GM21529 (cell line): ENCODE measurements around the gene TRMT44.

Experiments used
- ATAC-seq: cut with Tn5 transposase; IDR thresholded peaks from one replicate; pipeline ENCODE4 v1.9.1; 2021; ENCODE audit not compliant: unreplicated experiment

TRMT44 gene

DNA sequence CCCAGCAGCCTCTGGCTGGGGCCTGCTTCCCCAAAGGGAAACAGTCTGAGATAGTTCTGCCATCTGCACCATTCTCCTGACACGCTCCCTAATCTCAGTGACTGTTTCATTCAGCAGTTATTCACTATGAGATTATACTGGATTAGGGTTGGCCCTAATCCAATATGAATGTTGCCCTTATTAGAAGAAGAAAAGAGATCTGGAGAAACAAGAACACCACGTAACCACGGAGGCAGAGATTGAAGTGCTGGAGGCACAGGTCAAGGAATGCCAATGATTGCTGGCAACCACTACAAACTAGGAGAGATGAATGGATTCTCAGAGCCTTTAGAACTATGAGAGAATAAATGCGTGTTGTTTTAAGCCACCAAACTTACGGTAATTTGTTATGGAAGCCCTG, 7.4 kb upstream of the TRMT44 start:
- ATAC-seq = no peak

DNA sequence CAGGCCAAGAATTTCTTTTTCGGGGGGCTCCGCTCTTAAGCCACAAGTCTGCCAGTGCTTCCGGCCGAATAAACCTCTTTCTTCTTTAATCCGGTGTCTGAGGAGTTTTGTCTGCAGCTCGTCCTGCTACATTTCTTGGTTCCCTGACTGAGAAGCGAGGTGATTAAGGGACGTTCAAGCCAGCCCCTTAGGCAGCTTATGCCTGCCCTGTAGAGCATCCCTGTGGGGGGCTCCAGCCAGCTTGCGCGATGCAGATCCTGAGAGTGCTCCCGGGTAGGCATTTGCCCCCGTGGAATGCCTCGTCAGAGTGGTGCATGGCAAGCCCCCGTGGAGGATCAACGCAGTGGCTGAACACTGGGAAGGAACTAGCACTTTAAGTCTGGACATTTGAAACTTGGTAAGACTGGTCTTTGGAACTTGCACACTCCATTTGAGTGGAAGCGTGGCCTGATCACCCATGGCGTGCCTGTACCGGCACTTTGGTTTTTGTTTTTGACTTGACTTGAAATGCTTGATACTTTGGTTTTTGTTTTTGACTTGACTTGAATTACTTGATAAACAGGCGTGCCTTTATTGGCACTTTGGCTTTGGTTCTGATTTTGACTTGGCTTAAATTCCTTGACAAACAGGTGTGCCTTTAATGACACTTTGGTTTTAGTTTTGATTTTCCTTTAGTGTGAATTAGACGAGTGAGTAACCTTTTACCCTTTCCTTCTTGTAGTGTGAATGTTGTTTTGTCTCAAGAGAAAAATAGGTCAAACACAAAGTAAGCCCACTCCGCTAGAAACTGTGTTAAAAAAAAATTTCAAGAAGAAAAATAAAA, 6.1 kb upstream of the TRMT44 start:
- no peak for ATAC-seq

DNA sequence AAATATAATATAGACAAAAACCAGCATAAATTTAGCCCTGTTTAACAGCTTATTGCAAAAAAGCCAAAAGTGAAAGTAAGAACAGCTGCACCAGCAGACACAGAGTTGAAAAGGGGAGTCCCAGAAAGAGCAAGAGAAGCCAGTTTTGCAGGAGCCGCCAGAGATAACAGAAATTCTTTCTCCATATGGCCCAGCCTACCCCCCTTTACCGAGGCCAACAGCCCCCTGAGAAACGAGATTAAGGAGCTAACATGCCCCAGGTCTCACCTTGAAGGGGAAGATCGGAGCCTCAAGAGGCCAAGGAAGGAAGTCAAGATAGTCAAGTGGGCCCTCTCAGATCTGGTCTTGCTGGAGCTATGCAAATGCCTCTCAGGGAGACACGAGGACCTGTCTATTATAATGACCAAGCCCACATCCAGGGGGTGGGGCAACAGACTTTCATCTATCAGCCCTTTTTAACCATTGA, 4.9 kb upstream of the TRMT44 start:
- ATAC-seq = peak; percentile 59

DNA sequence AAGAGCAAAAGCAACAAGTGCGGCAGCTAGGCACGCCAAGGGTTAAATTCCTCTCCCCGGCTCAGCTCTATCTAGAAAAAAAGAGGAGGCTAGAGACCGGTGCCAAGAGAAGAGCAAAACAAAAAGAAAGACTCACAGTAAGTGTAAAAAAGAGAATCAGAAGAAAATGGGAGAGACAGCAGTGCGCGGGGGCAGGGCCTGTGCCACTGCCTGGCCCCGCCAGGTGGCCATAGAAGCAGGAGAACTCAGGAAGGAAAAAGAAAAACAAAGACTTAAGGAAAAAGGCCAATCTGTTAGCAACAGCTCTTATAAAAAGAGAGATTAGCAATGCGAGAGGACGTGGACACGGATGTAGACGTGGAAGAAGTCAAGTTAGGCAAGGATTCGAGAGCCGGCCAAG, 3.3 kb upstream of the TRMT44 start:
- no peak for ATAC-seq

DNA sequence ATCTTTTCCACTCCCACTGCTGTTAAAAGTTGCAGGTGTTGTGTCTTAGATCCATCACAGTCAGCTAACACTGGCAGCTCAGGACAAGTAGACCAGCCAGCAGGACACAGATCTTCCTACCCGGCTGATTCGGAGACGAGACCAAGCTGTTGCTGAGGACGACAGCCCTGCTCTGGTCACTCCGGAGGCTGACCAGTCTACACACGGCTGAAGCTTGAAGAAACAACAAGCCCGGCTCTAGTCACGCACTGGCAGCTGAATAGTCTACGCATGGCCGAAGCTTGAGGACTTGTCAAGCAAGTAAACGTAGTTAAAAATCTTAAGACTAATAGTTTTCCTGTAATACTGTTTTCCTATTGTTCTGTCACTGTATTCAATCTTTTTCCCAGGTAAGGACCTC, 1.8 kb upstream of the TRMT44 start:
- ATAC-seq = no peak

DNA sequence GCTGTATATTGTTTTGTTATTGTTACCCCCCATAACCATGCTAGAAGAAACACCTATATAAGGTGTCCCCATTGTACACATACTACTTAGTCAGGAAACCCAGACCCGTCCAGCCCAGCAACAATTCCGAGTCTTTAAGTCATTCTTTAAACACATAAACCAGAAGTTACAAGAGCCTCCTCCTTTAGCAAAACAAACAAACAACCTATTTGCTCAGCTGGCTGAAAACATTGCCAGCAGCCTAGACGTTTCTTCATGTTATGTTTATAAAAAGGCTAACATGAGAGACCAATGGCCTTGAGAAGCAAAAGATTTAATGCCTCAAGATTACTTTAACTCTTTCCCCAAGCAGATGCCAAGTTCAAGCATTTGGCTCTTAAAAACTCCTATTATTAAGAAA, 1.4 kb upstream of the TRMT44 start:
- no peak for ATAC-seq

DNA sequence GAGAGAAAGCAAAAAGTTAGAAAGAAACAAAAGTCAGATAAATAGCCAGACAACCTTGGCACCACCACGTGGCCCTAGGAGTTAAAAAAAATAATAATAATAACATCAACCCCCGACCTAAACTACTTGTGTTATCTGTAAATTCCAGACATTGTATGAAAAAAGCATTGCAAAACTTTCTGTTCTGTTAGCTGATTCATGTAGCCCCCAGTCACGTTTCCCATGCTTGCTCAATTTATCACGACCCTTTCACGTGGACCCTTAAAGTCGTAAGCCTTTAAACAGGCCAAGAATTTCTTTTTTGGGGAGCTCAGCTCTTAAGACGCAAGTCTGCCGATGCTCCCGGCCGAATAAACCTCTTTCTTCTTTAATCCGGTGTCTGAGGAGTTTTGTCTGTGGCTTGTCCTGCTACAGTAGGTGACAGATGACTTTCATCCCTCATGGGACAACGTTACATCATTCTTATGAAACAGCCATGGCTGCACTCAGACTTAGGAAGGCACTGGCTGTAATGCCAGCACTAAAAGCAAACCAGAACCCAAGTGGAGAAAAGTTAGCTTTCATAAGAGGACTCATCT, 574 bp upstream of the TRMT44 start:
- ATAC-seq = peak; percentile 13

DNA sequence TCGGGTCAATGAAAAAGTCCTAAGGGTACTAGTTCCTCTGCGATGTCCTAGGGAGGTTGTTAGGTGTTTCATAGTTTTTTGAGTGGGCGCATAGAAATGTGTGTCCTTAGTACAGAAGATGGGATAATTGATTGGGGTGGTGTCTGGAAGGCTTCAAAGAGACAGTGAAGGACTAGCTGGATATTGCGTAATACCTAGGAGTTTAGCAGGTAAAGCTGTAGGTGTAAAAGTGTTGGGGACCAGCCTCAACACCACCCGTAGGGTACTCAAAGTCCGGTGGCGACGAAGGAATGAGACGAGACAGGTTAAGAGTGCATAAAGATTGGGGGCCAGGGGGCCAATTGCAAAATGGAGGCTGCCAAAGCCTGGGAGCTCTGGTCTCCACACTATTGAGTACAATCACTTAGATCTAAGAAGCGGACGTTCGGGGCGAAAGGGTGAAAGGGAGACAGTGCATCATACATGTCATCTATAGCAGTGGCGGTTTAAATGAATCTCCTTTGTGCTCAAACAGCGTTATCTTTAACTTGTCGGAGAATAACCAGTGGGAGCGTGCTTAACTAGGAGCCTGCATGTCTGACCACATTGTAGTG, 1.0 kb downstream of the TRMT44 start:
- no peak for ATAC-seq

DNA sequence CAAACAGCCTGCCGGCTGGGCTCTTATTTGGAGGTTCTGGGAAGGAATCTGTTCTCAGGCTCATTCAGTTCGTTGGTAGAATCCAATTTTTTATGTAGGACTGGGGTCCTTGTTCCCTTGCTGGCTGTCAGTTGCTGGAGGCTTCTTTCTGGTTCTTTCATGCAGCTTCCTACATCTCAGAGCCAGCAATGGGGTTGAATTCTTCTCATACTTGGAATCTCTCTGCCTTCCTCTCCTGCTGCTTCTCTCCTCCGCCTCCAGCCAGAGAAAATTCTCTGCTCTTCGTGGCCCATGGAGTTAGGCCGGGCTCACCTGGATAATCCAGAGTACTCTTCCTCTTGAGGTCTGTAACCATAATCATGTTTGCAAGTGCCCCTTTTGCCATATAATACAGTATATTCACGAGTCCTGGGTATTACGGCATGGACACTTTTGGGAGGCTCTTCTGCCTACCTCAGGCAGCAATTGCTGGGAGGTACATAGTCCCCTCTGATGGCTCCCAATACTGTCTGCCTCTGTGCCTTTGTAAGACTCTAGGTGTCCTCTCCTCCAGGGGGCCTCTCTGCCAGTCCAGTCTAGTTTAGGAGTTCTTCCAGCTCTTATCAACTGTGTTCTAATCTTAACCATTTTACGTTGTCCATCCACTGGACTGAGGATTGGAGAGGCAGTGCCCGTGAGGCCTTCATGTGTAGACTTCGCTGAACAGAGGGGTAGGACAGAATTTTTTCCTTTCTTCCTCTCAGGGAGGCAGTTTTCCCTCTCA, 2.2 kb downstream of the TRMT44 start:
- no peak for ATAC-seq

DNA sequence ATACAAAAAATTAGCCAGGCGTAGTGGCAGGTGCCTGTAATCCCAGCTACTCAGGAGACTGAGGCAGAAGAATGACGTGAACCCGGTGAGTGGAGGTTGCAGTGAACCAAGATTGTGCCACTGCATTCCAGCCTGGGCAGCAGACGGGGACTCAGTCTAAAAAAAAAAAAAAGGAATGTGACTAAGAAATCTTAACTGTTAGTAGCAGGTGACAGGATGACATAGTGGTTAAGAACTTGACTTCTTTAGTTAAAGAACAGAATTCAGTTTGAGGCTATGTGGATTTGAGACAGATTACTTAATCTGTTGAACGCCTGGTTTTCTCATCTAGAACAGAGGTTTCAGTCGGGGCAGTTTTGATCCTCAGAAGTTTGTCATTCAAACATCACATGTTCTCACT, 3.2 kb downstream of the TRMT44 start:
- no peak for ATAC-seq

DNA sequence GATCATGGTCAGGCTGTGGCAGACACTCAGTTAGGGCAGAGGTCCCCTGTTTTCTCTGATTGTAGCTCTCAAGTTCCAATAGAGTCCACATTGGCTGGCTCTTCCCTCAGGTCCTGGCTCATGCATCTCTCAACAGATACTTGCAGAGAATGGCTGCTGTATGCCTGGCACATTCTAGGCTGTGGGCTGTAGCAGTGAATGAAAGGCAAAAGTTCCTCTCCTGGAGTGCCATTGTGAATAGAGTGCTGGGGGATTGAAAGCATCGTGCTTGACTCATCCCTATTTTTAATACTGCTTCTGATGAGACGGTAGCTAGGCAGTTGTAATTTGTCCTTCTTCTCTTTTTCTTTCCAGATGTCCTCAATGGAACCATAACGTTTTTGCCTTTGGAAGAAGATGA, 5.5 kb downstream of the TRMT44 start:
- ATAC-seq = no peak

DNA sequence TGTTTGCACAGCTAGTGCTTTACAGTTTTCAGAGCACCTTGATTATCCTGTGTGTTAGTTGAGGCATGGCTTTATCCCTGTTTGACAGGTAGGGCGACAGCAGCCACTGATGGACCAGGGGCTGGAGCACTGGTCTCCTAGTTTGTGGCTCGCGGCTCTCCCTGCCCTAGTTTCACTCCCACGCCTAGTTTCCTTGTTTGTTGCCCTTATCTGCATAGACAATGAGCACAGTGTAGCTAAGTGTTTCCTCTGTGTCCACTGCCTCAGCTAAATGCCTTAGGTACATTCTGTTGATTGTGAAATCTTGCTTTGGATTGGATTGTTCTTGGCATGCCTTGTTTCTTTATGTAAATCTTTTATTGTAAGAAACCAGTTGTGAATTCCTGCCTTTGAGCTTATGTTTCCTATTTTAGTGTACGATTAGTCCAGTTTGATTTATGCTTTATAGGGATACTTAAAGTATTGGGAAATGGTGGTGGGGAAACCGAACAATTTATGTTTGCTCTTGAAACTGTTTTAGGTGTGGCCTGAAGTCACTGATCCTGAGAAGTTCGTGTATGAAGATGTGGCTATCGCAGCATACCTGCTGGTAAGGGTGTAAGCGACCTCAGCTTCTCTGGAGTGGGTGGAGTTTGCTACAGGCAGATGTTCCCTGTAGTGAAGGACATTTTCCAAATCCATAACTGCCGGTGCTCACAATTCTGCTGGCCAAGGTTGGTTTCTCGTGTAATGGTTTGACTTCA, 11.0 kb downstream of the TRMT44 start:
- ATAC-seq = no peak

DNA sequence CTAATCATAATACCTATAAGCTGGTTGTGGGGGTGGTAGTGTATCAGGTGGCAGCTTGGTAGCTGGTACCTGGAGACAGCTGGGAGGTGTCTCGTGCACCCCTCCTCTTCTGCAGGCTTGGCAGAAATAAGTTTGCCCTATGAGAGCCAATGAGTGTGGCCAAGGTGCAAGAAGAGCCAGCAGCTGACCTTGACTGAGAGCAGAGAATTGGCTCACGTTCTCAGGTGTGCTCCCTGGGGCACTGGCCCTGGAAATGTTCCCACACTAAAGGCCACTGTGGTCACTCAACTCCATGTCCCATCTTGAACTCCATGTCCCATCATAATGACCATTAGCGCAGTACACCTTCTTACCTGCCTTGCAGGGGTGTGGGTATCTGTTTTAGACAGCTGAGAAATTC, 13.4 kb downstream of the TRMT44 start:
- ATAC-seq = no peak

DNA sequence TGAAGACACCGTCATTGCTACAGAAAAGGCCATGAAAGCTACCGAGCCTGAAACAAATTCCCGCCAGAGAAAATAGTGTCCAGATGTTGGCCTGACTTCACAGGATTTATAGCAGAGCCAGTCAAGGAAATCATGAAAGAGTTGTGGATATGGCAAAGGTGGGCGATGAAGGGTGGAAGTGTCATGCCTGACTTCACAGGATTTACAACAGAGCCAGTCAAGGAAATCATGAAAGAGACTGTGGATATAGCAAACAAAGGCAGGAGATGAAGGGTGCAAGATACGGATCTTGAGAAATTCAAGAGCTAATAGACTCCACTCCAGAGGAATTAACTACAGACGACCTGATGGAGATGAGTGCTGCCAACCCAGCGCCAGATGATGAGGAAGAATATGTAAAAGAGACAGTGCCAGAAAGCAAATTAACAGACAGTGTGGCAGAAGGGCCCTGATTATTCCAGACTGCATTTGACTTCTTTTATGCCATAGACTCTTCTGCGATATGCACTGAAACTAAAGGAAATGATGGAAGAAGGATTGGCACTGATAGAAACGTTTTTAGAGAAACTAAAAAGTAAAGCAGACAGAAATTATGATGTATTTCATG, 17.2 kb downstream of the TRMT44 start:
- no peak for ATAC-seq

DNA sequence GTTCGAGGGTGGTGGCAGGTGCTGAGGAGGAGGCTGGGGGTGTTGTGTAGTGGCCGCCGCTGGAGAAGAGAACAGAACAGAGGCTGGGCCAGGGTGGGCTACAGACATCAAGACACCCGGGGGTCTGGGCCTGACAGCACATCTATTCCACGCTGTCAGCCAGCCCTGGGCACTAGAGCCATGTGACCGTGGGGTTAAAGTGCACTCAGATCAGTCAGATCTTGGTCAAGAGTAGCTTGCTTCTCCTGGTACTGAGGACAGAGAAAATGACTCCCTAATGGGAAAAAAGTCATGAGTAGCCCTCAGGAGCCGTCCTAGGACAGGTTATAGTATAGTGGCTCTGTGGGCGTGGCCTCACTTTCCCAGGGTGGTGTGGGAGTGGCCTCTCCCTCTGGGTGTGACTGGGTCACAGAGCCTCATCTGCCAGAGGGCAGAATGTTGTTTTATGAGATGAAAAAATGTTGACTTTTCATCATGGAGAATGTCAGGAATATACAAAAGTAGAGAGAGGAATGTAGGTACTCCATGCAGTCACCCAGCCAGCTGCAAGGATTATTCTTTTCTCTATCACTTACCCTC, 19.4 kb downstream of the TRMT44 start:
- ATAC-seq = no peak

DNA sequence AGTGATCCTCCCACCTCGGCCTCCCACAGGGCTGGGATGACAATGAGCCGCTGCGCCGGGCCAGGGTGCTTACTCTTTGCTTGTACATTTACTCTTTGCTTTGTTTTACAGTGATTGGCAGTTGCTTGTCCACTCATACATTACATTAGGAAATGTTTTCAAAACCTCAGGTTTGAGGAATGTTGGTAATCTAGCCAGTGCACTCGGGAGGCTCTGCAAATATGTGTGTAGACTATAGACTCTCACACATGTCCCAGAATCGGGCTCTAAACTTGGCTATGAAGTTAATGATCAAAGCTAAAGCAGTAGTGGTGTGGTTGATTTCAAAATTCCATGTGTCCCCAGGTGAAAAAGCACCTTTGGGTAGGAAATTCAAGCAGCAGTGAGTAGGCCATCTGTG, 20.5 kb downstream of the TRMT44 start:
- no peak for ATAC-seq

DNA sequence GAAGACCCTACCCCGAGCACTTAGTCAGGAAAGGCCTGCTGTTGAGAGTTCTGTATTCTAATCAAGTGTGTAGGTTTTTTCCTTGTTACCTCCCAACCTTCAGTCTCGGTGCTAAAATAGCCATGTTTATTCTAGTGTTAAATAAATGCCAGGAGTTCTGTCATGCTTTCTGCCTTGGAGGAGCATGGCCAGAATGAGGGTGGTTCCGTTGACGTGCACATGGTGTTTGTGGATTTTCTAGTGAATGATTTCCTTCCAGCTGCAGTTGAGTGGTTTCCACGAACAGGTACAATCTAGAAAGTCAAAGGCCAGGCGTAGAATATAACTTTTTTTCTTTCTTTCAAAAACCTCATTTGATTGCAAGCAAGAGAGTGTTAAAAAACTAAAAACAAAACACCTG, 21.0 kb downstream of the TRMT44 start:
- ATAC-seq = no peak

DNA sequence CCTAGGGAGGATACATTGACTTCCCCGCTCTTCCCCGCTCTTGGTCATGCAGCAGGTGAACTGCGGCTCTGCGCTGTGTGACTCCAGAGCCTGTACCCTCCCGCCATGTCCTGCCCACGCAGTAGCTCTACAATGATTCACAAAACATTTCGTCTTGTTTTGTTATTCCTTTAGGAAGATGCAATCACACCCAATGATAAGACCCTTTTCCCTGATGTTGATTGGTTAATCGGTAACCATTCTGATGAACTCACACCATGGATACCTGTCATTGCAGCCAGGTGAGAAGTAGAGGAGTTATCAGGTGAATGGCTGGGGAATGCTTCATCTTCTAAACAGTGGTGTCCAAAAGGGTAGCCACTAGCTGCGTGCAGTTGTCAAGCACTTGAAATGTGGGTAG, 23.2 kb downstream of the TRMT44 start:
- ATAC-seq = no peak

DNA sequence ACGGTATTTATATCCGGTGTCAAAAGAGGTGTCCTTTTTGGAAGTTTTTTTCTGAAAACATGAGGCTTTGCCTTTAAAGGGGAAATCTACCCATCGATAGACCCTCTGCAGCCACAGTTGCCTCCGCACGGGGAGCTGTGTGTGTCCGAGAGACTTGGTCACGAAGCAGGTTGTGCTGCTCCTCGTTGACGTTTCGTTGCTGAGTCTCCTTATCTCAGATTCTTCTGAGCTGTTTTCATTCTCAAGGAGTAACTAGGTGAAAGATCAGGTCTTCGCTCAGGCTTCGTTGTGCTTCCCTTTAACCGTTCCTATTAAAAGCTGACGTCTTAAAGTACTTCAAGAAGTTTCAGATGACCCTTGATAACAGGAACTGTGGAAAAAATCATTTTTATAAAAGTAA, 23.8 kb downstream of the TRMT44 start:
- no peak for ATAC-seq
